Natural killer cell (primary cell): ENCODE measurements around the gene AGO1. TPM values are rescaled to one million over a fixed set of nuclear protein-coding genes. Genes with fewer than 3 reads are reported as not detected.

ENCODE experiments used
- ATAC-seq, 3 donors: fragments of 150-1000 bp in 2 of 3; fragments of 200-7000 bp in 1 of 3; cut with Tn5 transposase; 1 replicate in 1 of 3; 2 replicates in 2 of 3; pipeline ENCODE4 v1.10.0; 2021; ENCODE audit warnings: mild to moderate bottlenecking in 2 of 3, moderate library complexity in 2 of 3
- DNase-seq, 2 donors: peaks; one replicate each; pipeline versions ENCODE4 v3.0.0 to v3.0.0-alpha.2; 2013 to 2021; ENCODE audit warnings: mixed read lengths in 1 of 2
- H3K27ac ChIP-seq: one replicate; pipeline ENCODE4 v1.5.1; 2013; ENCODE audit warnings: mild to moderate bottlenecking, low read length
- H3K27me3 ChIP-seq: one replicate; pipeline ENCODE4 v1.6.1; 2013; ENCODE audit warnings: low read length; ENCODE audit not compliant: control insufficient read depth, insufficient read depth
- H3K36me3 ChIP-seq: one replicate; pipeline ENCODE4 v1.6.1; 2013; ENCODE audit warnings: low read length; ENCODE audit not compliant: control insufficient read depth, insufficient read depth
- H3K4me1 ChIP-seq: one replicate; pipeline ENCODE4 v1.6.1; 2013; ENCODE audit warnings: low read length; ENCODE audit not compliant: control insufficient read depth, insufficient read depth
- H3K4me3 ChIP-seq: one replicate; pipeline ENCODE4 v1.5.1; 2013; ENCODE audit warnings: low read length
- H3K9me3 ChIP-seq: one replicate; pipeline ENCODE4 v1.6.1; 2013; ENCODE audit warnings: low read length; ENCODE audit not compliant: control insufficient read depth, insufficient read depth
- H3K27ac Mint-ChIP-seq, 2 donors: one replicate each; pipeline ENCODE4 v1.8.0; 2022; ENCODE audit warnings: mild to moderate bottlenecking in 2 of 2, mixed read lengths in 2 of 2, moderate library complexity in 1 of 2
- H3K27me3 Mint-ChIP-seq, 2 donors: one replicate each; pipeline ENCODE4 v1.8.0; 2022; ENCODE audit warnings: low read depth in 2 of 2, mixed read lengths in 2 of 2
- H3K36me3 Mint-ChIP-seq: one replicate; pipeline ENCODE4 v1.8.0; 2022; ENCODE audit warnings: mixed read lengths
- H3K4me1 Mint-ChIP-seq, 2 donors: one replicate each; pipeline ENCODE4 v1.8.0; 2022; ENCODE audit warnings: mixed read lengths in 2 of 2
- H3K4me3 Mint-ChIP-seq: one replicate; pipeline ENCODE4 v1.8.0; 2022; ENCODE audit warnings: mild to moderate bottlenecking, moderate library complexity, mixed read lengths
- H3K9me3 Mint-ChIP-seq, 2 donors: one replicate each; pipeline ENCODE4 v1.8.0; 2022; ENCODE audit warnings: mixed read lengths in 2 of 2
- CTCF ChIP-seq: fragments of 200-600 bp; IDR thresholded peaks from one replicate; pipeline ENCODE4 v1.8.0; 2022; ENCODE audit warnings: antibody characterized with exemption
- WGBS: methylation state at CpG from one replicate; pipeline ENCODE4 v1.1.7; 2013; ENCODE audit warnings: missing lambda C conversion rate; ENCODE audit not compliant: insufficient coverage; 5-methylcytosine and 5-hydroxymethylcytosine counted together
- intact Hi-C: fragments of 100-400 bp; cut with micrococcal nuclease; formaldehyde crosslinking; loops from one replicate; pipeline ENCODE4 v1.14.2; 2022
- total RNA-seq, 4 donors: library from RNA; stranded (reverse); fragments of 120-200 nt in 1 of 4; gene quantifications; one replicate each; pipeline versions ENCODE4 v1.2.3 to v1.2.4, GENCODE V29; 2013 to 2022

The AGO1 gene
- total RNA-seq, 3 donors from 2014 or later (not counting 1 experiment from before 2014, with no cell fraction given) = 30.1 to 34.5 (median 34.3) TPM

- WGBS = no CpG with 5 or more reads among the region's 3 CpGs
- H3K4me3 ChIP-seq = no peak overlapping the region
- no peak for TF ChIP-seq CTCF
- Mint-ChIP-seq H3K4me1 (peaks cover 21 to 23% of the 10 kb centered on the region in 2 donors), H3K27me3 (no peaks in the 10 kb centered on the region), H3K27ac (no peak overlapping the region), H3K36me3 (no peaks in the 10 kb centered on the region), H3K9me3 (no peaks in the 10 kb centered on the region), H3K4me3 (no peak overlapping the region)
- H3K9me3 ChIP-seq = no peaks in the 10 kb centered on the region
- ATAC-seq = no peak
- H3K27me3 ChIP-seq = no peaks in the 10 kb centered on the region
- H3K36me3 ChIP-seq = no peaks in the 10 kb centered on the region
- intact Hi-C loops = no loop called here
- peaks cover 10% of the 10 kb centered on the region for H3K4me1 ChIP-seq
- no peak for DNase-seq
- no peak overlapping the region for H3K27ac ChIP-seq
Observed at GRCh38 chr1:35939484-35939883, 56.5 kb downstream of the AGO1 start.

- ATAC-seq = no peak
- no peaks in the 10 kb centered on the region for H3K9me3 ChIP-seq
- intact Hi-C loops = no loop called here
- no peak overlapping the region for H3K27ac ChIP-seq
- no peak overlapping the region for H3K27ac Mint-ChIP-seq
- DNase-seq = no peak
- no peak overlapping the region for H3K4me3 ChIP-seq
- no peak for TF ChIP-seq CTCF
- H3K36me3 ChIP-seq = peaks cover 4% of the 10 kb centered on the region
- no peak overlapping the region for H3K4me3 Mint-ChIP-seq
- peaks cover 28 to 39% of the 10 kb centered on the region in 2 donors for H3K4me1 Mint-ChIP-seq
- no peaks in the 10 kb centered on the region for H3K27me3 ChIP-seq
- no peaks in the 10 kb centered on the region for H3K9me3 Mint-ChIP-seq
- WGBS = 80% methylated on average over 1 of the region's 2 CpGs
- peaks cover 10% of the 10 kb centered on the region for H3K4me1 ChIP-seq
- no peaks in the 10 kb centered on the region for H3K27me3 Mint-ChIP-seq
- H3K36me3 Mint-ChIP-seq = no peaks in the 10 kb centered on the region
Observed at GRCh38 chr1:35945327-35945726, 62.3 kb downstream of the AGO1 start.

- no peaks in the 10 kb centered on the region for H3K27me3 ChIP-seq
- DNase-seq = no peak
- no peak for ATAC-seq
- H3K9me3 ChIP-seq = no peaks in the 10 kb centered on the region
- no peak for TF ChIP-seq CTCF
- H3K36me3 Mint-ChIP-seq = no peaks in the 10 kb centered on the region
- H3K4me3 ChIP-seq = no peak overlapping the region
- no peak overlapping the region for H3K27ac ChIP-seq
- H3K4me1 ChIP-seq = peaks cover 10% of the 10 kb centered on the region
- no peaks in the 10 kb centered on the region for H3K27me3 Mint-ChIP-seq
- H3K27ac Mint-ChIP-seq = no peak overlapping the region
- H3K9me3 Mint-ChIP-seq = no peaks in the 10 kb centered on the region
- intact Hi-C loops = no loop called here
- no peak overlapping the region for H3K4me3 Mint-ChIP-seq
- peaks cover 14 to 23% of the 10 kb centered on the region in 2 donors for H3K4me1 Mint-ChIP-seq
- peaks cover 4% of the 10 kb centered on the region for H3K36me3 ChIP-seq
- WGBS = 75% methylated on average over 2 of the region's 2 CpGs
Observed at GRCh38 chr1:35947547-35947946, 64.5 kb downstream of the AGO1 start.

GRCh38 chr1:35958558-35958957 lies 75.5 kb downstream of the AGO1 start:
- WGBS = 83% methylated on average over 1 of the region's 1 CpG
- H3K4me1 ChIP-seq = no peaks in the 10 kb centered on the region
- no peak overlapping the region for H3K4me3 Mint-ChIP-seq
- no peak for TF ChIP-seq CTCF
- DNase-seq (no peak), ATAC-seq (no peak)
- H3K9me3 ChIP-seq = no peaks in the 10 kb centered on the region
- H3K36me3 ChIP-seq = peaks cover 3% of the 10 kb centered on the region
- H3K27me3 Mint-ChIP-seq = no peaks in the 10 kb centered on the region
- H3K27ac Mint-ChIP-seq = no peak overlapping the region
- no peak overlapping the region for H3K27ac ChIP-seq
- H3K36me3 Mint-ChIP-seq = no peaks in the 10 kb centered on the region
- H3K27me3 ChIP-seq = no peaks in the 10 kb centered on the region
- intact Hi-C loops = no loop called here
- peaks cover 6 to 14% of the 10 kb centered on the region in 2 donors for H3K4me1 Mint-ChIP-seq
- H3K9me3 Mint-ChIP-seq = no peaks in the 10 kb centered on the region
- no peak overlapping the region for H3K4me3 ChIP-seq
